A172 (cell line): Measurements from ENCODE around the gene VPREB3. TPM values are rescaled to one million over a fixed set of nuclear protein-coding genes. Genes with fewer than 3 reads are reported as not detected.

Experiments
- DNase-seq: peaks from one replicate; pipeline ENCODE4 v3.0.0-alpha.2; 2015; ENCODE audit warnings: low spot score
- total RNA-seq: library from RNA; depleted of rRNA; stranded (reverse); fragments of >200 nt; shearing (Covaris generic); gene quantifications from 2 replicates; pipeline ENCODE4 v1.2.3, GENCODE V29; 2014

Gene VPREB3
- total RNA-seq, 1 experiment from 2014 or later, result not detected

DNA sequence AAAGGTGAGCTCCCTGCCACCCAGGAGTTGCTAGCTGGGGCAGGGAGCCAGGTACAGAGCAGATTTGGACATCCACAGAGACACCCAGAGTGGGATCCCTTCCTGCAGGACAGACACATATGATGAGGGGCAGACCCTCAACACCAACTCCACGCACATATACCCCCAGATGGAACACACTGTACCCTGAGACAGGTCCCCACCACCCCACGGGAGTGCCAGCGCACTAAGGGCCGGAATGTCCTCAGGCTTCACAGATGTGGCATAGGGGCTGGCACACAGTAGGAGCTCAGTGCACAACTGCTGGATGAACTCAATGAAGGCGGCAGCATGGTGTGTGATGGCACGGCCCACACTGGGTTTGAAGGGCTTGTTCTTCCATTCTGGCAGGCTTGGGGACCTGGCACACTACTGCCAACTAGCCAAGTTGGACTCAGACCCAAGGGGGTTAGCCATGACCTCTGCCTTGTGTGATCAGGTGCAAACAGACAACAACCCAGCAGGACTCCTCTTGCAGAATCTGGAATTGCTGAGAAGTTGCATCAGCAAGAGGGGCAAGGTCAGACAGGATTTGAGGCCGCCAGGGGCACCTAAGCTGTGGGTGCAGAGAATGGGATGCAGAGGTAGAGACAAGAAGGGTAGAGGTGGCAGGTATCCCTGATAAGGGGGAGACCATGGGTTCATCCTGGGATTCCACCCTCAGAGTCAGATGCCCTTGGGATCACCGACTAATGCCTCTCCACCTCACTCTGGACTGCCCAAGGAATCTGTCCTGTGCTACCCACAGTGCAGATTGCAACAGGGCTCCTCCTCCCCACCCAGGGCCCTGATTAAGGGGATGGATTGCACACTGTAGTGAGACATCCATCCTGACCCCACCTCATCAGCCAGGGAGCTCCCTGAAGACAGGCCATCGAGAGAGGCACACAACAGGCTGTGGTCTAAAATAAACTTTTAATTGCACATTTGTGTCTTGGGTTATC, 11.0 kb upstream of the VPREB3 start:
- no peak for DNase-seq

- DNase-seq, result no peak
Observed at GRCh38 chr22:23763954-23764353, 9.7 kb upstream of the VPREB3 start.

GRCh38 chr22:23763579-23763945, 9.3 kb upstream of the VPREB3 start:
- no peak for DNase-seq

DNA sequence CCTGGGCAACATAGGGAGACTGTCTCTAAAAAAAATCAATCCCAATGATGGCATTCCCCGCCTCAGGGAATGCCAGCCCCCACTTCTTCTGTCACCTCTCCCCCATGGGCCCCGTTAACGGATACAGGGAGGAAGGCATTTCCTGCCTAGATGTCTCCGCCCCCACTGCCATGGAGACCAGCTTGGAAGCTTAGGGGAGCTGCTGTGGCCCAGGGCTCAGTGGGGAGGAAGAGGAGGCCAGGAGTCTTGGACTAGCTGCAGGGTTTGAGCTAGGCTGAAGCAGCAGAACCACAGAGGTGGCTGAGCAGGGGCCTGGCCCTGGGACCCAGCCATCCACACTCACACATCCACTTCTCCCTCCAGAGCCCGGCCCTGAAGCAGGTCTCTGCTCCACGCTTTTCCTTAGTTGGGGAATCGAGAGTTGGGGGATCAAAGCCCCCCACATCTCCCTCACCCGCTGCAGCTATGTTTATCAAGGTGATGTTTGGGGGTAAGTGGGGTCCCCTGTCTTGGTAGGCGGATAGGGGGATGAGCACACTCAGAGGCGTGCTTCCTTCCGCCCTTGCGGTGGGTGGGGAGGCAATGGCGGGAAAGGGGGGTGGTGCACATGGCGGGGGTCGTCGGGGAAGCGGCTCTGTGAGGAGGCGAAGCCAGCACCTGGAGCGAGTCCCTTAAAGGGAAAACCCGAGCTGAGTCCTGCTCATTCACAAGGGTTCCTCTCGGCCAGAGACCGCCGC, 8.8 kb upstream of the VPREB3 start, which contains the start of gene C22orf15:
TSS of gene C22orf15 (plus strand) at position 149 of the 737 bp plus-strand sequence. CDS start at position 466, 317 bp downstream.
- peak; percentile 46 for DNase-seq

DNA sequence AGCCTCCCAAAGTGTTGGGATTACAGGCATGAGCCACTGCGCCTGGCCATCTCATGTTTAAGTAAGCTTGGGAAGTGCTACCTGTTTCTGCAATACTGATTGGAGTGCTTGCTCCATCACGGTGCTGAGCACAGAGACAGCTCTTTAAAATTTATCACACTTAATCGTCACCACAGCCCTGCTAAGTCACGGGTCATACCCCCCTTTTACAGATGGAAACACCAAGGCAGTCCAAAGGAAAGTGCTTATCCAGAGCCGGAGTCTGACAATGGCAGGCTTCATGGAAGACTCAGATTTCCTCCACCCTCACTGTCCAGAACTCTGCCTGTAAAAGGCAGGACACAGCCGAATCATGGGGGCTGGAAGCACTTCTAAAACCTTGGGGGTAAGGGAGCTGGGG, 5.8 kb upstream of the VPREB3 start:
- no peak for DNase-seq

DNA sequence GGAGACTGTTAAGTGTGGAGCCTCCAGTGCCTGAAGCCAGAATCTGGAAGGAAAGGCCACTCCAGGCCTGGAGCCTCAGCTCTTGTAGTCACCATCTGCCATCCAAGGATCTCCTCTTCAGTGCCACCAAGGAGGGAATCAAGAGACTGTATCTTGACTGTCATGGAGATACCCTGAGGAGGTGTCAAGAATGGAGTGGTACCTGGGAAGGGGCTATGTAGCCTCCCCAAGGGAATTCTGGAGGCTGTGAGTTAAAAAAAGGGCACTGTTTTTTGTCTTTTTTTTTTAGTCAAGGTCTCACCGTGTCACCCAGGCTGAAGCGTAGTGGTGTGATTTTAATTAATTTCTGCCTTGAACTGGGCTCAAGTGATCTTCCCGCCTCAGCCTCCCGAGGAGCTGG, 5.3 kb upstream of the VPREB3 start:
- DNase-seq, result no peak

DNA sequence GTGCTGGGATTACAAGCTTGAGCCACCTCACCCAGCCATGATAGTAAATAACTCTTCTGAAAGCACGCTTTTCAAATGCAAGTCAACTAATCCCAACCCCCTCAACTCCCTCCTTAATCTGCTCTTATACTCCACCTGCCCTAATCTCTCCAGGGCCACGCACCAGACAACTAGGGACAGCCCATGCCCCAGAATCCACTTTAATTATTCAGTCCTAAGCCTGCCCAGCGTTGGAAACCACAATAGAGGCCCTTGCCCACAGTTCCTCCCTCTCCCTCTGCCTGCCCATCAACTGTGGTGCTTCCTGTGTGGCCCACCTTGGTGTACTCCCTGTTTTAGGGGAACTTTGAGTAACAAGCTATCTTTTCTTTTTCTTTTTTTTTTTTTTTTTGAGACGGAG, 2.7 kb upstream of the VPREB3 start:
- DNase-seq, result no peak

DNA sequence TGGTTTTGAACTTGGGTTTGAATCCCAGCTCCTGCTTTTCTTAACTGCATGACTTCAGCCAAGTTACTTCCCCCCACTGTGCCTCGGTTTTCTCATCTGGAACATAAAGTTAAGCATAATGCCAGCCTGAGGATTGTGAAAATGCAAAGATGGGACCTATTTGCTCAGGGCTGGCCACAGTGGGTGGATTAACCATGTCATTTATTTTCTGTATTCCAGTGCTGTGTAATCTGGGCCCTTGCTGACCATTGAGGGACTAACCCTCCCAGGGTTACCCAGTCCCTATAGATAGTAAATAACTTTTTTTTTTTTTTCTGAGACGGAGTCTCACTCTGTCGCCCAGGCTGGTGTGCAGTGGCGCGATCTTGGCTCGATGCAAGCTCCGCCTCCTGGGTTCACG, 1.5 kb upstream of the VPREB3 start:
- no peak for DNase-seq

DNA sequence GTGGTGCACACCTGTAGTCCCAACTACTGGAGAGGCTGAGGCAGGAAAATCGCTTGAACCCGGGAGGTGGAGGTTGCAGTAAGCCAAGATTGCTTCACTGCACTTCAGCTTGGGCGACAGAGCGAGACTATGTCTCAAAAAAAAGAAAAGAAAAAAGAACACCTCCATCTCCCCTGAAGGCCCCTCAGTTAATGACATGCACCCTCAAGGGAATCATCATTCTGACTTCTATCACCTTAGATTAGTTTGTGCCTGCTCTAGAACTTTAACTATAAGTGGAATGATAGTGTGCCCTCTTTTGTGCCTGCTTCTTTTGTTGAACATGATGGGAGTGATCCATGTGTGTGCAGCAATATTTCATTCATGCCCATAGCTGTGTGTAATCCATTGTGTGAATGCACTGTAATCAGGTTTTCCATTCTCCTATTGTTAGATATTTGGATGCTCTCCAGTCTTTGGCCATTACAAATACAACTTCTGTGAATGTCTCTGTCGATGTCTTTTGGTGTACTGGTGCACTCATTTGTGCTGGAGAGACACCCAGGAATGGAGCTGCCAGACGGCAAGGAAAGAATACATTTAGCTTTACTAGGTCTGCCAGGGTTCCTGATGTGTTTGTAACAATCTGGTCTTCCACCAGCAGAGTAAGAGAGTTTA, 883 bp upstream of the VPREB3 start:
- no peak for DNase-seq

DNA sequence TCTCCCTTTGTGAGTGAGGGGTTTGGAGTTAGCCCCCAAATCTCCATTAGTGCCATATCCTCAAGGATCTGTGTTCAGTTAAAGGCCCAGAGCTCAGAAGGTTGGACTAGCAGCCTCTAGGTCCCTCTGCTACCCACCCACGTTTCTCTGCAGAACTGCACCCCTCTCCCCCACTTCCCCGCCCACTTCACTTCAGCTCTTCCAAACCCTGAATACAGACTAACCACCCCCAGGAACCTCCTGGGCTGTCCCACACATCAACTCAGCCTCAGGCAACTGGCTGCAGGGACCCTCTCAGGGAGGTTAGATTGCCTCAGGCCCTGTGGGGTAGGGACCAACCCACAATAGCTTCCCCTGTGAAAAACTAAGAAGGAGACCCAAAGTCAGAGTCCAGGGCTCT, 840 bp downstream of the VPREB3 start:
- no peak for DNase-seq

DNA sequence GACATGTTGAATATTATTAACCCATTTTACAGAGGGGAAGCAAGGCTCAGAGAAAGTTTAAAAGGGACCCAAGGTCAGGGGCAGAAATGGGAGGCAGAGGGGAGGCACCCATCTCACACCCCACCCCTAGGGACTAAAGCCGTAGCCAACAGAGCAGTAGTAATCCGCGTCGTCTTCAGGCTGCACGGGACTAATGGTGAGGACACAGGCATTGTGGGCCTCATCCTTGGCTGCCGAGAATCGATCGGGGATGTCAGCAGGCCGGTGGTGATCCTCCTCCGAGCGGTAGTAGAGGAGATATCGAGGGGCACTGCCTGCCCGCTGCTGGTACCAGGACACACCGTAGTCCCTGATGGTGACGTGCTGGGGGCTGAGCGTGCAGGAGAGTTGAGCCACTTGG, 1.5 kb downstream of the VPREB3 start:
- DNase-seq, result no peak

GRCh38 chr22:23752090-23752691, 2.0 kb downstream of the VPREB3 start:
- no peak for DNase-seq

DNA sequence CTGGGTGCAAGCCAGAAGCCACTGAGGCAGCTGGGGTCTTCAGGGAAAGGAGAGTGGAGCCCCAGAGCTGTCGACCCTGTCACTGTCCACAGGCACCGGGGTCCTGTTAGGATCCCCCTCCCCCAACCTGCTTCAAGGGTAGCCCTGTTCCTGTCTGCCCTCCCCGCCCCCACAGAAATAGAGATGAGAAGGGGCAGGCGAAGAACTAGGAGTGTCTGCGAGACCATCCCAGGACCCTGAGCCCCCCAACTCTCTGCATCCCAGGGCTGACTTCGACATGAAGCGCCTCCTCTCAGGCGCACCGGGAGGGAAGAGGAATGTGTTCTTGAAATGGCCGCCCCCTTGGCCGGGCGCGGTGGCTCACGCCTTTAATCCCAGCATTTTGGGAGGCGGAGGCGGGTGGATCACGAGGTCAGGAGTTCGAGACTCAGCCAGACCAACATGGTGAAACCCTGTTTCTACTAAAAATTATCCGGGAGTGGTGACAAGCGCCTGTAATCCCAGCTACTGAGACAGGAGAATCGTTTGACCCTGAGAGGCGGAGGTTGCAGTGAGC, 2.7 kb downstream of the VPREB3 start:
- DNase-seq, result no peak

DNA sequence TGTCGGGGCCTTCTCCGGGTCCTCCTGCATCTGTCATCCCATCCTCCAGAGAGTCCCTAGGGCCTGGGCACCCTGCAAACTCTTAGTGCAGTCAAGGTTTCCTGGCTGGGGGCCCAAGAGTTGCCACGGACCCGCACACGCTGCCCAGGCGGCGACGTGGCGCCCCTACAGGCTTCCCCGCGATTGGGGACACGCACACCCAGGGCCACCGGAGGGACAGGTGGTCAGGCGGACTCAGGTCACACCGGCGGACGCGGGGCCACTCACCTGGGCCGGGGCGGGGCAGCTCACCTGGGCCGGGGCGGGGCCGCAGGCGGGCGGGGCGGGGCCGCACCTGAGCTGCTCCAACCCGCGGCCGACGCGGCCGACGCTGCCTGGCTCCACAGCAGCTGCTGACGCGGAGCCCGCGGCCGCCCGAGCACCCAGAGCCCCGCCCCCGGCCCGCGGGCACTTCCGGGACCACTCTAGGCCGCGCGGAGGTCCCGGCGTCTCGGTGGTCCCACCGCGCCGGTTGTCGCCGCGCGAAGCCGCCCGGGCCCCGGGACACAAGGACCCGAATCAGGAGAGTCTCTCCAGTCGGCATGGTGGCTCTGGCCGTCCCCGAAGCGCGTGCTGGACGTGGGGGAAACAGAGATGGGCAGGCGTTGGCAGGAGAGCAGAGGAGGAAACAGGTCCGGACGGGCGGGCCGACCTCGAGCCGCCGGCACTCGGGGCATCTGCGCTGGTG, 3.3 kb downstream of the VPREB3 start, which contains the start of gene ZNF70:
TSS of gene ZNF70 (minus strand) at position 399 of the 727 bp plus-strand sequence. CDS start 5,972 bp downstream, outside the sequence.
- peak; percentile 32 for DNase-seq

DNA sequence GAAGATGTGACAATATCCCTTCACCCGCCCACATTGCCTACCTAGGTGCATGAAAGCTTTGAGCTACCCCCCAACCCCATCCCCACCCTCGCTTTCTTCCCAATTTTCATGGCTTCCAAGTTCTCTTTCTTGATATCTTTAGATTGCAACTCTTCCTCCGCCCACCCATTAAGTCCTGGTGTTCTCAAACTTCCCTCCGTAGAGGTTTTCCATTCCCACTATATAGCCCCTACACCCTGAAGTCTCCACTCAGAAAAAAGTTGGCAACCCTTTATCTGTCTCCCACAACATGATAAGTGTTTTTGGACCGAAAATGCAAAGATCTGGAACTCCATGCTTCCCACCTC, 3.9 kb downstream of the VPREB3 start:
- DNase-seq, result no peak

DNA sequence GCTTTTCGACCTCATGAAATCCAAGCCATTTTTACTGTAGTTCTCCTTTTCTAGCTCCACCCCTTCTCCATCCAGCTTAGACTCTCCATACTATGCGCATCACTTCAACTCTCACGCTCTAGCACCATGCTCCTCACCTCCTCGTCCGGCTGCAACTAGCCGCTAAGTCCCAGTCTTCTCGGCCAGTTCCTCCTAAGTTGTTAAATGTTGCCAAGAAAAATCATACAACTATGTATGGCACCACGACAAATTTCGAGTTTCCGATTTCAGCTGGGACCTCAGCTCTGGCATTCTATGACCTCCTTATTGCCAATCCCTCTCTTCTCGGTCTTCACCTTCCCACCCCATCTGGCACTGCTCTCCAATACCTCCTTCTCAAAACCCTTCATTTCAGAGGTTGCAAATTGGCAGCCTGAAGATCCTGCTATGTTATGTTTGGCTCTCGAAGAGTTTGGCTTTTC, 4.4 kb downstream of the VPREB3 start:
- no peak for DNase-seq

DNA sequence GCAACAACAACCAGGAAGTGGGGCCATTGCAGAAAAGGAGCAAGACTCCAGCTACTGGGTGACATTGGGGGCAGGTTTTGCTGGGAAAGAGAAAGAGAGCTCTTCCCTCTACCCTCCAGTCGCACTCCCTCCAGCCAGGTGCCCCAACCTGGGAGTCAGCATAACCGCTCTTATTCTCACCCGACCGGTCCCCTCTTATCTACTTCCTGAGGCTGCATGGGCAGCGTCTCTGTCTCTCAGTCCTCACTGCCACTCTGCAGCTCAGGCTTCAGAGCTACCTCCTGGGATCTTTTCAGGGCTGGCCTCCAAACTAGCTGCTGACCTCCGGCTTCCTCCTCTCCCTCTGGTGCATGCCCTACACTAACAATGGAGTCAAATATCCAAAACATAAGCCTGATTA, 8.4 kb downstream of the VPREB3 start:
- no peak for DNase-seq

- DNase-seq, result no peak
Observed at GRCh38 chr22:23744485-23744884, 9.7 kb downstream of the VPREB3 start.

DNA sequence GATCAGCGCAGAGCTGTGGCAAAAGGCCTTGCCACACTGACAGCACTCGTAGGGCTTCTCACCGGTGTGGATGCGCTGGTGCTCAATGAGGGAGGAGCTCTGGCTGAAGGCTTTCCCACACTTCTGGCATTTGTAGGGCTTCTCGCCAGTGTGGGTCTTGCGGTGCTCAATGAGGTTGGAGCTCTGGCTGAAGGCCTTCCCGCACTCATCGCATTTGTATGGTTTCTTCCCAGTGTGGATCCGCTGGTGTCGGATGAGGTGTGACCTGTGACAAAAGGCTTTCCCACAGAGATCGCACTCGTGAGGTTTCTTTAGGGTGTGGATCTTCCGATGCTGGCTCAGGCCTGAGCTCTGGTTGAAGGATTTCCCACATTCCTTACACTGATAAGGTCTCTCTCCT, 10.2 kb downstream of the VPREB3 start:
- no peak for DNase-seq

DNA sequence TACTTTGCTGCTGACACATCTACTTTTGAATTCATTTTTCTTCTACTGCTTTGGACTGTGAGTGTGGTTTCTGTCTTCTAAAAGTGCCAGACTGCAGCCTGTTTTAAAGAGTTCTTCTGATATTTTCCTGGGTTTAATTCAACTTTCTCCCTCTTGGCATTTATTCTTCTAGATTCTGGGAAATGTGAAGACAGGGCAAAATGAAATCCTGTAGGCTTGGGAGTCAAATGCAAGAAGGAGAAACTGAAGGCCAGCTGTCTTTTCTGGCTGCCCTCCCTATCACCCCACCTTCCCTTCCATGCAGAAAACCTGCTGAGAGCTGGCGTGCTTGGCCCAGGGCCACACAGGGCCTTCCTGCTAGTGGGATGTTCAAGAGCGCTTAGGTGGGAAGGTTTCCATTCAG, 10.9 kb downstream of the VPREB3 start:
- DNase-seq, result no peak
